Measurements from ENCODE around the gene SLC35E4. TPM values are rescaled to one million over a fixed set of nuclear protein-coding genes. Genes with fewer than 3 reads are reported as not detected.
"Not testable (repeated sequence)": the region's sequence is repeated elsewhere in the genome, so short reads cannot be mapped to it uniquely, and the experiment has no call there.

SLC35E4 gene, protein sequence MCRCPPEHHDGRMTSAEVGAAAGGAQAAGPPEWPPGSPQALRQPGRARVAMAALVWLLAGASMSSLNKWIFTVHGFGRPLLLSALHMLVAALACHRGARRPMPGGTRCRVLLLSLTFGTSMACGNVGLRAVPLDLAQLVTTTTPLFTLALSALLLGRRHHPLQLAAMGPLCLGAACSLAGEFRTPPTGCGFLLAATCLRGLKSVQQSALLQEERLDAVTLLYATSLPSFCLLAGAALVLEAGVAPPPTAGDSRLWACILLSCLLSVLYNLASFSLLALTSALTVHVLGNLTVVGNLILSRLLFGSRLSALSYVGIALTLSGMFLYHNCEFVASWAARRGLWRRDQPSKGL
- total RNA-seq (2014; rRNA removed; shearing (Covaris generic)): 6.7 and 6.9 TPM in 2 replicates

DNA sequence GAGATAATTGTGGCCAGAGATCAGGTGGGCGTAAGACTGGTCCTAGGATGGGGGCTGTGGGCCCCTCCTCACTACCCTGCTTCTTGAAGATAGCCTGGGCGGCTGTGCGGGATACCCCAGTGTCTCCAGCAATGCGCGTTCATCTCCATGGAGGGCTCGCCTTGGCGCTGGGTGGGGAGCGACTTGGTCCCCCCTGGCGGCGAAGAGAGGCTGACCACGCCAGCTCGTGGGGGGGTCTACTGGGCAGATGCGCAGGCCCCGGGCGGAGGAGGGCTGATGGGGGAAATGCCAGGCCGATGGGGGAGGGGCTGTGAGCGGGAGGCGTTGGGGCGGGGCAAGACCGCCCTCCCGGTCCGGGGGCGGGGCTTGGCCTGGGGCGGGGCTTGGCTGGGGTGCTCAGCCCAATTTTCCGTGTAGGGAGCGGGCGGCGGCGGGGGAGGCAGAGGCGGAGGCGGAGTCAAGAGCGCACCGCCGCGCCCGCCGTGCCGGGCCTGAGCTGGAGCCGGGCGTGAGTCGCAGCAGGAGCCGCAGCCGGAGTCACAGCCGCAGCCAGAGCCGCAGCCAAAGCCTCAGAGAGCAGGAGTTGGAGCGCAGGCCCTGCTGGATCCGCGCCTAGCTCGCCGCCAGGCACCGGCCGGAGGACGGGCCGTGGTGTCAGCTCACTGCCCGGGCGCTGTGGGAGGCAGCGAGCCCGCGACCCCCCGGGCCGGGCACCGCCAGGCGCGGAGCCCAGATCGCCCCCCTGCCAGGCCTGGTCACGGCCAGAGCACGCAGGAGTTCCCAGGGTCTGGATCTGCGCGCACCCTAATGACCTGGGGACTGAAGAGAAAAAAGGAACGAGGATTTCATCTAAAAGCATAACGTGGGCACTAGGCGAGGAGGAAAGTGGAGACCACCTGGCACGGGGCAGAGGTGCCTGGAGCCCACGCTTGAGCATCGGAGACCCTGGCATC lies at the start of gene SLC35E4:
SLC35E4 (plus strand) TSS at position 509 of the 953 bp plus-strand sequence. CDS start 670 bp downstream, outside the sequence.
- Histone ChIP-seq H3K4me1 (replicated peaks) (peaks cover 27% of the 10 kb centered on the region), H3K9me3 (replicated peaks) (no peaks in the 10 kb centered on the region), H3K4me3 (peak within 1 kb of the TSS; percentile 57), H3K36me3 (peaks cover 3% of the 10 kb centered on the region; the same call in 1 of the 2 replicates), H3K27ac (peak within 1 kb of the TSS; percentile 44), H3K27me3 (replicated peaks) (no peaks in the 10 kb centered on the region)
- peak; percentile 72 to 96 for DNase-seq (ENCODE audit: low read depth in 1 of 2, low spot score in 2 of 2)

GRCh38 chr22:30586414-30586813 lies 49.2 kb upstream of the SLC35E4 start:
- H3K27ac ChIP-seq: no peak overlapping the region

DNA sequence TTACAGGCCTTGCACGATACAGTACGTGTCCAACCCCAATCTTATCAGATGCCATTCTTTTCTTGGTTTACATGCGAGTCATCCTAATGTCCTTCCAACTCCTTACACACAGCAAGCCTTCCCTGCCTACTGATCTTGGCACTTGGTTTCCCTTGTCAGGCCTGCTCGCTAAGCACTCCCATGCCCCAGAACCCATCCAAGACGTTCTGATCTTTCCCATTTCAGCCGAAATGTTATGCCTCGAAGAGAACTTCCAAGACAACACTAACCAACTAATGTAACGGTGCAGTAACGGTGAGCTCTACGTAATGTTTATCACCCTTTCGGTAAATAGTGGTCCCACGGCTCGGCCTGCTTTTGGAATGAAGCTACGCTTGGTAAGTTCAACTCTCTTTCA lies 44.4 kb upstream of the SLC35E4 start:
- Histone ChIP-seq H3K27ac (peak overlapping the region; percentile 94), H3K4me1 (replicated peaks) (peaks cover 11% of the 10 kb centered on the region), H3K4me3 (peak overlapping the region; percentile 52), H3K36me3 (peaks cover 40% of the 10 kb centered on the region), H3K9me3 (replicated peaks) (no peaks in the 10 kb centered on the region), H3K27me3 (replicated peaks) (peaks cover 24% of the 10 kb centered on the region)
- no peak for DNase-seq (ENCODE audit: low read depth in 1 of 2, low spot score in 2 of 2)

More at GRCh38 chr22:30586414-30586813, 49.2 kb upstream of the SLC35E4 start:
- peaks cover 85% of the 10 kb centered on the region for H3K36me3 ChIP-seq
- no peak overlapping the region for H3K4me3 ChIP-seq
- H3K27me3 ChIP-seq (replicated peaks): no peaks in the 10 kb centered on the region
- H3K9me3 ChIP-seq (replicated peaks): no peaks in the 10 kb centered on the region
- no peak for DNase-seq (ENCODE audit: low read depth in 1 of 2, low spot score in 2 of 2)
- peaks cover 11% of the 10 kb centered on the region for H3K4me1 ChIP-seq (replicated peaks)

DNA sequence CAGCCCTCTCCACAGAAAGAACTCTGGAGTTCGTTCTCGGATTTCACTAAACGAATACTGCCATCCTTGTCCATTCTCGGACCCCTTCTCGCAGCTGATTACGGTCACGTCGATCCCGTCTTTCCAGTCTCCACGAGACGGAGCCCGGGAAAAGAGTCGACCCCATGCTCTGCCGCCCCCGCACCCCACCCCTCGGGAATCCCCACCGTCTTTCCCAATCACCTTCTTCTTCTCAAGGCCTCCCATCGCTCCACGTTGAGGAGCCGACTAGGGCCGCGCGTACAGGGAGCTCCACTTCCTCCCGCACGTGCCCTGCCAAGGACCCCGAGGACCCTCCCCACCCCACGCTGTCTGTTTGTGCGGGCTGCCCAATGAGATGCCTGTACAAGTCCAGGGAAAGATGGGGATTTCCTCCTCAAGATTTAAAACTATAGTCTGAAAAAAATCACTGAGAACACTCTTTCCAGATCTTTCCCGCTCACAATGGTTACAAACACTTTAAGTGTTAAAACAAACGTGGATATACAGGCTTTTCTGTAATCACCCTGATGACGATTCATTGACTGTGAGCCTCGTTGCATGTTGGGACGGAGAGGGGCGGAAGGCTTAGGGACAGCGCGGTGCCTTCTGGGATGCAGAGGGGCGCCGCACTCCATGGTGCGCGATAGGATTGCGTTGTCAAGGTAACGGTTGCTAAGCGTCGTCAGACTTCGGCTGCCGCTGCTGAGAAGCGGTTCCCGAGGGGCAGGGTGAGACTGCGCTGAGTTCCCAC lies 43.8 kb upstream of the SLC35E4 start, which contains the start of gene PES1:
PES1 (minus strand) TSS at position 323 of the 772 bp plus-strand sequence; CDS start at position 246, 77 bp downstream.
- no peaks in the 10 kb centered on the region for H3K9me3 ChIP-seq (replicated peaks)
- peak; percentile 97 to 99 for DNase-seq (ENCODE audit: low read depth in 1 of 2, low spot score in 2 of 2)
- peaks cover 11% of the 10 kb centered on the region for H3K4me1 ChIP-seq (replicated peaks)
- peaks cover 24% of the 10 kb centered on the region for H3K27me3 ChIP-seq (replicated peaks)
- H3K27ac ChIP-seq: peak within 1 kb of the TSS; percentile 94
- H3K4me3 ChIP-seq: peak within 1 kb of the TSS; percentile 52
- H3K36me3 ChIP-seq: peaks cover 34% of the 10 kb centered on the region

- Histone ChIP-seq H3K27me3 (replicated peaks) (peaks cover 24% of the 10 kb centered on the region), H3K4me1 (replicated peaks) (peaks cover 11% of the 10 kb centered on the region), H3K36me3 (peaks cover 28% of the 10 kb centered on the region), H3K4me3 (peak overlapping the region; percentile 52; the same call in 1 of the 2 replicates)
- not testable (repeated sequence) for H3K27ac ChIP-seq; DNase-seq (ENCODE audit: low read depth in 1 of 2, low spot score in 2 of 2); H3K9me3 ChIP-seq (replicated peaks)
These were observed 43.2 kb upstream of the SLC35E4 start for GRCh38 chr22:30592360-30592713.

GRCh38 chr22:30596199-30596598 lies 39.4 kb upstream of the SLC35E4 start:
- Histone ChIP-seq H3K4me1 (replicated peaks) (no peaks in the 10 kb centered on the region), H3K36me3 (no peaks in the 10 kb centered on the region), H3K9me3 (replicated peaks) (no peaks in the 10 kb centered on the region), H3K27me3 (replicated peaks) (peaks cover 24% of the 10 kb centered on the region), H3K4me3 (no peak overlapping the region), H3K27ac (no peak overlapping the region)
- DNase-seq (ENCODE audit: low read depth in 1 of 2, low spot score in 2 of 2): no peak

DNA sequence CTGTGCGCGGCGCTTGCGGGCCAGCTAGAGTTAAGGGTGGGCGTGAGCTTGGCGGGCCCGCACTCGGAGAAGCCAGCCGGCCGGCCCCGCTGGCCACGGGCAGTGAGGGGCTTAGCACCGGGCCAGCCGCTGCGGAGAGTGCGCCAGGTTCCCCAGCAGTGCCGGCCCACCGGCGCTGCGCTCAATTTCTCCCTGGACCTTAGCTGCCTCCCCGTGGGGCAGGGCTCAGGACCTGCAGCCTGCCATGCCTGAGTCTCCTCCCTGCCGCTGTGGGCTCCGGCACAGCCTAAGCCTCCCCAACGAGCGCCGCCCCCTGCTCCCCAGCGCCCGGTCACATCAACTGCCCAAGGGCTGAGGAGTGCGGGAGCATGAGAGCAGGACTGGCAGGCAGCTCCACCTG lies 38.7 kb upstream of the SLC35E4 start:
- H3K4me3 ChIP-seq: no peak overlapping the region
- no peaks in the 10 kb centered on the region for H3K9me3 ChIP-seq (replicated peaks)
- no peak overlapping the region for H3K27ac ChIP-seq

GRCh38 chr22:30598986-30599385 lies 36.6 kb upstream of the SLC35E4 start:
- no peaks in the 10 kb centered on the region for H3K9me3 ChIP-seq (replicated peaks)
- no peak for DNase-seq (ENCODE audit: low read depth in 1 of 2, low spot score in 2 of 2)
- no peaks in the 10 kb centered on the region for H3K36me3 ChIP-seq
- H3K27ac ChIP-seq: no peak overlapping the region
- H3K27me3 ChIP-seq (replicated peaks): peaks cover 12% of the 10 kb centered on the region
- H3K4me1 ChIP-seq (replicated peaks): no peaks in the 10 kb centered on the region
- no peak overlapping the region for H3K4me3 ChIP-seq

More for the DNA sequence above, 38.7 kb upstream of the SLC35E4 start:
- no peak for DNase-seq (ENCODE audit: low read depth in 1 of 2, low spot score in 2 of 2)
- no peaks in the 10 kb centered on the region for H3K4me1 ChIP-seq (replicated peaks)
- peaks cover 24% of the 10 kb centered on the region for H3K27me3 ChIP-seq (replicated peaks)
- H3K36me3 ChIP-seq: no peaks in the 10 kb centered on the region

DNA sequence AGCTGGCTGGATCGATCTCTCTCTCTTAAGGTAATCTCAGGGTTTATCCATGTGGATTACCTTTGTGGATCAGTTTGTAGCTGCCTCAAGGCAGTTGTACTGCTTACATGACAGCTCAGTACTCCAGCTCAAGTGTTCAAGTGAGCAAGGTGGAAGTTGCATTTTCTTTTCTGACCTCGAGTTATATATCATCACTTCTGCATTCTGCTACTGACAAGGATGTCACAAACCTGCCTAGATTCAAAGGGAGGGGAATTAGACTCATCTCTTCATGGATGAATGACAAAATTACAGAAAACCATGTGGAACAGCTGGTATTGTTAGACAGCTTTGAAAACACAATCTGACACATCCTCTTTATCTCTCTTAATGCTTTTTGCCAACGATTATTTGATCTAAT lies 34.7 kb upstream of the SLC35E4 start:
- H3K4me3 ChIP-seq: no peak overlapping the region
- H3K4me1 ChIP-seq (replicated peaks): peaks cover 7% of the 10 kb centered on the region
- no peaks in the 10 kb centered on the region for H3K36me3 ChIP-seq
- H3K27ac ChIP-seq: no peak overlapping the region
- H3K9me3 ChIP-seq (replicated peaks): no peaks in the 10 kb centered on the region
- peaks cover 3% of the 10 kb centered on the region; the same call in 1 of the 2 replicates for H3K27me3 ChIP-seq (replicated peaks)
- DNase-seq (ENCODE audit: low read depth in 1 of 2, low spot score in 2 of 2): no peak

GRCh38 chr22:30601464-30601863 lies 34.1 kb upstream of the SLC35E4 start:
- Histone ChIP-seq H3K36me3 (no peaks in the 10 kb centered on the region), H3K4me3 (no peak overlapping the region), H3K27me3 (replicated peaks) (no peaks in the 10 kb centered on the region), H3K4me1 (replicated peaks) (peaks cover 11% of the 10 kb centered on the region), H3K9me3 (replicated peaks) (no peaks in the 10 kb centered on the region), H3K27ac (no peak overlapping the region)
- no peak for DNase-seq (ENCODE audit: low read depth in 1 of 2, low spot score in 2 of 2)

GRCh38 chr22:30602049-30602448 lies 33.5 kb upstream of the SLC35E4 start:
- Histone ChIP-seq H3K36me3 (no peaks in the 10 kb centered on the region), H3K27ac (no peak overlapping the region), H3K4me1 (replicated peaks) (peaks cover 16% of the 10 kb centered on the region), H3K27me3 (replicated peaks) (no peaks in the 10 kb centered on the region), H3K9me3 (replicated peaks) (no peaks in the 10 kb centered on the region), H3K4me3 (no peak overlapping the region)
- no peak for DNase-seq (ENCODE audit: low read depth in 1 of 2, low spot score in 2 of 2)

DNA sequence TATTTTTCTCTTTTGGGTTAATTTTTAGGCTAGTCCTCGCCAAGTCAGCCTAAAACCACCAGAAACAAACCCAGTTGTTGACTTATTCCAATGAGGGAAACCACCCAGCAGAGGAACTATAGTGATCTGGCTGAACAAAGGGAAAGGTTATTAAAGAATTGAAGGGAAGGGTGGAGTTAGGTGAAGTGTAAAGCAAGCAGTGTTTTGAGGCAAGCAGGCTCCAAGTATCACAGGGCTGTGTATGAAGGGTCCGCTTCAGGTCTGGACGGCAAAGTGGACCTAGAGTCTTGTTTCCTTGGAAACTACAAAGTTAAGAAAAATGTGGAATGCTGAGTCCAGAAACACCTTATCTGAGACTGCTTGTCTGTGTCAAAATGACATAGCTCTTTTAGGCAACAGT lies 31.8 kb upstream of the SLC35E4 start:
- Histone ChIP-seq H3K4me3 (no peak overlapping the region), H3K27me3 (replicated peaks) (no peaks in the 10 kb centered on the region), H3K36me3 (no peaks in the 10 kb centered on the region), H3K4me1 (replicated peaks) (peaks cover 26% of the 10 kb centered on the region), H3K27ac (no peak overlapping the region), H3K9me3 (replicated peaks) (no peaks in the 10 kb centered on the region)
- no peak for DNase-seq (ENCODE audit: low read depth in 1 of 2, low spot score in 2 of 2)

DNA sequence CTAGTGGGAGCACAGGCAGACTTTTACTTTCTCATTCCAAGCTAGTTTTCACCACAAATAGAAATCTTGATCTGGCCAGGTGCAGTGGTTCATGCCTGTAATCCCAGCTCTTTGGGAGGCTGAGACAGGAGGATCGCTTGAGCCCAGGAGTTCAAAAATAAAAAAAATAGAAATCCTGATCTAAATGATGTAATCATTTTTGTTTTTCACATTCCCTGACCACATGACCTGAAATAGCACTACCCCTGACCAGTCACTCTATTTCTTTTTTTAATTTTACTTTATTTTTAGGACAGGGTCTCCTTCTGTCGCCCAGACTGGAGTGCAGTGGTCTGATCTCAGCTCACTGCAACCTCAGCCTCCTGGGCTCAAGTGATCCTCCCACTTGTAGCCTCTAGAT lies 30.9 kb upstream of the SLC35E4 start:
- peaks cover 35% of the 10 kb centered on the region for H3K4me1 ChIP-seq (replicated peaks)
- no peaks in the 10 kb centered on the region for H3K36me3 ChIP-seq
- H3K27me3 ChIP-seq (replicated peaks): no peaks in the 10 kb centered on the region
- no peaks in the 10 kb centered on the region for H3K9me3 ChIP-seq (replicated peaks)
- no peak overlapping the region for H3K27ac ChIP-seq
- DNase-seq (ENCODE audit: low read depth in 1 of 2, low spot score in 2 of 2): no peak
- H3K4me3 ChIP-seq: no peak overlapping the region
